H54 (cell line): ENCODE measurements around the gene GTF2F2.

Experiments
- DNase-seq: peaks from one replicate; pipeline ENCODE4 v3.0.0; 2011; ENCODE audit warnings: low spot score, mixed read lengths; ENCODE audit not compliant: insufficient read length
- FAIRE-seq: peaks from 3 replicates; lab custom pipeline; 2011; peaks lifted over from hg19 to GRCh38; lab: Jason Lieb, UNC
- POLR2A ChIP-seq: IDR thresholded peaks from 2 replicates; pipeline ENCODE4 v1.6.1; 2011; ENCODE audit warnings: low read depth, mild to moderate bottlenecking, low read length

Gene GTF2F2

DNA sequence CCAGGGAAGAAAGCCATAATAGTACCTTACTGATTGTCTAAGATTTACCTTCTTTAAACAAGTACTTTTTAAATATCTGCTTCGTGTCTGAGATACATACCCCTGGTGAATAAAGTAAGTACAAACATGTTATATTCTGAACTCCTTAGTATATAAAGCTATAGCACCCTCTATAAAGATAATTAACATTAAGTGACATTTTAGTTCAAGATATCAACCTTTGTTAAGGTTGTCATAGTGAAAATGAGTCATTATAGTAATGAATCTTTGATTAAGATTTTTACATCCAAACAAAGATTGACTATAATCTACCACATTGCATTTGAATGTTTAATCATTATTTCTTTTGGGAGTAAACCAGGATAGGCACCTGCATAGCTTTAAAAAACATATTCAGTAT, 135.9 kb downstream of the GTF2F2 start:
- FAIRE-seq (no peak), DNase-seq (no peak)
- no peak for TF ChIP-seq POLR2A

DNA sequence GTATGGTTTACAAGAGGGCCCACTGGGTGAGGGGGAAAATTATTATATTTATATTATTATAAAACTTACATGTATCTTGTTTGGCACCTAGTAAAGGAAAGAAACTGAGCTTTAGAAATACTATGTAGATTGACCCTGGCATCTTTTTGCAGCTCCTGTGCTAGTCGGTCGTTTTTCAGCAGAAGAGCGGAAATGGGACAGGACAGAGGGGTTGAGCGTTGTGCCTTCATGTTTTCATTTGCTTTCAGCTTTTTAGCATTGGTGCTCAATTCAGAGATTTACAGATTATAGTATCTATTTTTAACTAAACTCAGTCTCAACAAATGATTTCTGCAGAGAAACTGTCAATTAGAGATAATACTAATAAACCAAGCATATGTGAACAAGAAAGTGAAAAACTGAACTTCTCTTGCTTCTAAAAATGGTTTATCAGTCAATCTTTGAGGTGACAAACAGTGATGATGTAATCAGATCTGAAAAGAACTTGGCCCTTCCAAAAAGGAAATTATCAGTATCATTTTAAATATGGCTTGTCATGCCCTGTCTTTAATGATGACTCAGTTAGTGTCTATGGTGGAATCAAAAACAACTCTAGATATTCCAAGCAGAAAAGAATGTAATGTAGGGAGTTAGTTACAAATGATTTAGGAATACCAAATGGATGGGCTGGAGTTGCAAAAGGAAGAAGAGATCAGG, 137.5 kb downstream of the GTF2F2 start:
- TF ChIP-seq POLR2A = no peak
- FAIRE-seq = no peak
- no peak for DNase-seq

- no peak for TF ChIP-seq POLR2A
- FAIRE-seq = no peak
- DNase-seq = no peak
These were observed 138.0 kb downstream of the GTF2F2 start for GRCh38 chr13:45258334-45258675.

DNA sequence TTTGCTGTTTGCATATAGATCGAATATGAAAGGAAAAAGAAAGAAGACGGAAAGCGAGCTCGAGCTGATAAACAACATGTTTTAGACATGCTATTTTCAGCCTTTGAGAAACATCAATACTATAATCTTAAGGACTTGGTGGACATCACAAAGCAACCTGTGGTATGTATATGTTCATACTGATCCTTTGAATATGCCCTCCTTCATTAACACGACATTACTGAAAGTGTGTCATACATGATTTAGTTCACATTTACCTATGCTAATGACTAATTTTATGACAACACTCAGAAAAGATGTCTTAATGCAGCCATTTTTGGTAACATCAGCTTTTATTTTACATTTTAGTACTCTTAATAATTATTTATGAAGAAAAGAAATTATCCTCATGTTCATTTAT, 146.9 kb downstream of the GTF2F2 start:
- DNase-seq (no peak), FAIRE-seq (no peak)
- TF ChIP-seq POLR2A = no peak

GRCh38 chr13:45269204-45269603, 148.9 kb downstream of the GTF2F2 start:
- DNase-seq (peak; percentile 15), FAIRE-seq (peak; percentile 23)
- TF ChIP-seq POLR2A = no peak

- FAIRE-seq (no peak), DNase-seq (no peak)
- TF ChIP-seq POLR2A = no peak
These were observed 156.6 kb downstream of the GTF2F2 start for GRCh38 chr13:45276913-45277312.

DNA sequence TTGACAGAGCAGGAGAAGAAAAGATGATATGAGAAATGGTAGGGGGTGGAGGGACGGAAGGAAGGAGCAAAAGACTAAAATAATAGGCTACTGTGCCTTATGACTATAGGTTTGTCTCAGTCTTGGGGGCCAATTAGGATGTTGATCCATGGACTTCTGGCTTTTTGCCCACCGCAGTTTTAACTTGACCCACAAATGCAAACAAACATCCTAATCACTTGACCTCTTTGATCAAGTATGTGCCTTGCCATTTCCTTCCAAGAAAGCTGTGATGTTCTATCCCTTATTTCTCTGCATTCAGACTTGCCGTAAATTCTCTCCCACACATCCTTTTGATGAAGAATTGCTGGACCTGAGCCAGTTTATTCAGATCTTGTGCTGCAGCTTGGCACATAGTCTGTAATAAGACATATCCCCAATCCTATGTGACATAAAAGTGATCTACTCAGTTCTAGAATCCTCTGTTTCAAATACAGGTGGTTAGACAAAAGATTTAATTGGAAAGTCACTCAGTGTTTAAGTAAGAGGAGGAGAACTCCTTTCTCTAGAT, 157.9 kb downstream of the GTF2F2 start:
- TF ChIP-seq POLR2A = no peak
- DNase-seq (no peak), FAIRE-seq (no peak)

DNA sequence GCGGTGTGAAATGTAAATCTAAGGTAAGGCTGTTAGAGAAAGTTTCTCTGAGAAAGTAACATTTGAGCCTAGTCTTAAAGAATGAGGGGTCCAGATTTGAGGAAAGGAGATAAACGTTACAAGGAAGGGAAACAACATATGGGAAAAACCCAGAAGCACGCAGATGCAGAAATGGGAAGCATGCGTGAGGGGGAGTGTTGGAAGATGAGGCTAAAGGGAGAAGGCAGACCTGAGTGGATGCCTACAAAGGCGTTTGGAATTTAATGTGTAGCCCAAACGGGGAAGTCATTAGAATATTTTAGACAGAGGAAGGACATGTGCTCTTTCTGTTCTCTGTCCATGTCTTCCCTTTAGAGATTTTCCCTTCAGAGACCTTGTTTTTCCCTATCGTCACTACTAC, 159.7 kb downstream of the GTF2F2 start:
- FAIRE-seq (no peak), DNase-seq (no peak)
- no peak for TF ChIP-seq POLR2A

DNA sequence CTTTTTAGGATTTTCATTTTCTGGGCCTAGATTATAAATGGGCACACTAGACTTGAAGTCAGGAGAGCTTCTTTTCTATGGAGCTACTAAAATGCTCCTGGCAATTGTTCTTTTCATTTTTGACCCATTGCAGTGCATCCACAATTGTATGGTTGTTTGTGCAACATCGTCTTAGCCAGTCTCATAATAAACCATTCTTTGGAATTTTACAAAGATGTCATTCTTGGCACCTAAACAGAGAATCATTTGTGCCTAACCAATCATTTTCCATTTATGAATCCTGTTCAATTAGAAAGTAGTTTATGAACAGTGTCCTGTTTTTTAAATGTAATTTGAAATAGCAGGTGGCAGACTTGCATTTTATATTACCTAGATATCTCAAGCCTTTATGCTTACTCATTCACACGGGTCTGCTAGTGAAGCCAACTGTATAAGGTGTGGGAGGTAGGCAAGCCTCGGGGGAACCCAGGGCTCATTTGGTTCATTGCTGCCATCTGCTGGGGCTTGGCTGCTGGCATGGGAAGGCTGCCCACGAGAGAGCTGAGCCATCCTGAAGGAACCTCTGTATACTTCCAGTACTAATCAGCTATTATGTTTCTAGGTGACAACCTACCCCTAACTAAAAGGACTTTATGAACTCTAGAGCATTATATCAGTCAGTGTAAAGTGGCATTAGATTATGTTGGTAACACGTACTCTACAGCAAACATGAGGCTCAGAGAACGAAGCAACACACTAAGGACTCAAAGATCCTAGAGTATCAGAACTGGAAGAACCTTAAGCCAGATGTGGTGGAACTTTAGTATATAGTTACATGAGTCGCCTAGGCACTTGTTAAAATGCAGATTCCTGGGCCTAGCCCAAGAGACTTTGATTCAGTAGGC, 160.7 kb downstream of the GTF2F2 start:
- FAIRE-seq (peak; percentile 98), DNase-seq (peak; percentile 53)
- no peak for TF ChIP-seq POLR2A

DNA sequence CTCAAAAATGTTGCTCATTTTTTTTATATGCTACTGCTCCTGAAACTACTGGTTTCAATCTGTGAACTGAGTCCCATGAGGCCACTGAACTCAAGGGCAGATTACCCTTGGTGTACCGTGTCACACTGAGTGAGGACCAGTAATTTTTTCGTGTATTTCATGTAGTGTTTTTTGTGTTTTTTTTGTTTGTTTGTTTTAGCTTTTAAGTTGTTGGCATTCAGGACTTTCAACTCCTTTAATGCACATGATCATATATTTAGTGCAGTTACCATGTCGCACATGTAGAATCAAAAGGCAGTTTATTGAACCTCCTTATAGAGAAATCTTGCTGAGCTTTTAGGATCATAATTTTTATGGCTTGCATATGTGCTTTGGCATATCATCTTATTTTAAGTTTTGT, 162.7 kb downstream of the GTF2F2 start:
- FAIRE-seq (no peak), DNase-seq (no peak)
- no peak for TF ChIP-seq POLR2A

DNA sequence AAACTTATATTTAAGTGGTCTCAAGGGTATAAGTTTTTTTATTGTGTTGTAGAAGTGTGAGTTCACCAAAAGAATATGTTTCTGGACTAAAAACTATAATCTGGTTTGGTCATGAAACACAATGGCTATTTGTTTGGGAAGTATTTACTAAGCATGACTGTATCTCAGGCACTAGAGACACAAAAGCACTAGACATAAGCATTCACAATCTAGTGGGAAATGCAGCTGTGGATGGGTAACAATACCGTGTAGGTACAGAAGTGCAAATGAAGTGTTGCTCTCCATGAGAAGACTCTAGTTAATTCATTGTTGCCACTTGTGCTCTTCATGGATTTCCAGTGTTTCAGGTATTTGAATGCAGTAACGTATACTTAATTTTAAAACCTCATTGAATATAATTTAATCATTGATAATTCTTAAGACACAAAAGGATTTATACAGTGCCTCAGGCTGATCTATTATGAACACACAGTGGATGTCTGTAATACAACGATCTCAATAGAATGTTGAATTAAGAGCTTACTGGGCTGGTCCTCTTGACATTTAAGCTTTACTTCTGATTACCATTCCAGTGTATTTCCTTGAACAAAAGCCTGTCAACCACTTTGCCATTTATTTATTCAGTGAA, 169.7 kb downstream of the GTF2F2 start:
- no peak for DNase-seq
- no peak for TF ChIP-seq POLR2A

DNA sequence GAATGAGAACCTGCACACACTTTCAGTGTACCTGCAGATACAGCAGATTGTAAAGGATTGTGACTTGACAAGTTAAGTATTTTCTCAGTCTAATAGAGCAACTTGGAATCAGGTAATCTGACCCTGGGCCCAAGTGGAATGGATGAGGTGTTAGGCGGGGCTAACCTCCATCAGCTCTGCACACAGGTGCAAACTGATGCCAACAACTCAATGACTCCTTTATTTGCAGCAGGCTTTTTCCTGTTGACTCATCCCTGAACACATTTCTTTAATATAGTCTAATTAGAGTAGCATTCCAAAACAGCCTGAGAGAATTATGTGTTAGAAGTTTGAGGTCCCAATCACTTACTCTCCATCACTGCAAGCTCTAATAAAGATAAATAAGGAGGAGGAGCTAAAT, 171.9 kb downstream of the GTF2F2 start:
- FAIRE-seq = peak; percentile 43
- DNase-seq = no peak

More for the DNA sequence above, 169.7 kb downstream of the GTF2F2 start:
- FAIRE-seq = no peak

DNA sequence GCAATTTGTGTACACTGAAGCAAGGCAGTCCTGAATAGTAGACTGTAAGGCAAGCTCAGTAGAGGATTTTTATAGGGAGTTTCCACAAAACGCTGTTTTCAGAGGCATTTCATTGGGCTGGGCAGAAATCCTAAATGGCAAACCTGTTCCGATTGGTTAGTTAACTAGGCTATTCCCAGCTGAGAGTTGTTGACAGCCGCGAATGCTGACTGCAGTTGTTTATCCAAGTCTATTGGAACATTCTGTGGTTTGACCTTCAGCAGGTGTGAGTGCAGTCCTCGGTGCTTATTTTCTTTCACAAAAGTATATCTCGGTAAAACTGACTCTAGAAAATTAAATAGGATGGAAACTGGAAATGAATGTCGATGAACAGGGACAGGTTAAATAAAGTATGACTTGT, 175.2 kb downstream of the GTF2F2 start:
- DNase-seq = no peak
- TF ChIP-seq POLR2A = no peak
- FAIRE-seq = no peak

More for the DNA sequence above, 171.9 kb downstream of the GTF2F2 start:
- TF ChIP-seq POLR2A = no peak

GRCh38 chr13:45296259-45296658, 175.9 kb downstream of the GTF2F2 start:
- no peak for DNase-seq
- FAIRE-seq = no peak
- TF ChIP-seq POLR2A = no peak
